Transverse colon (tissue), 4 donors: ENCODE results near the gene ZSCAN26.

Experiments used
- EP300 ChIP-seq: sonication (generic); formaldehyde crosslinking; IDR thresholded peaks from one replicate; pipeline ENCODE4 v1.6.1; 2017; ENCODE audit warnings: antibody characterized with exemption, low read depth
- POLR2A ChIP-seq: fragments of 450-650 bp; IDR thresholded peaks from one replicate; pipeline ENCODE4 v1.6.1; 2016; ENCODE audit warnings: antibody characterized with exemption, mild to moderate bottlenecking, moderate library complexity
- POLR2AphosphoS5 ChIP-seq, 3 donors: sonication (generic); formaldehyde crosslinking; IDR thresholded peaks; one replicate each; pipeline ENCODE4 v1.6.1; 2016; ENCODE audit warnings: antibody characterized with exemption in 3 of 3
- TF ChIP-seq, protein P1 (sequence below), 5 experiments: fragments of 200-600 bp in 3 of 5; fragments of 450-650 bp in 2 of 5; sonication (generic) in 3 of 5; IDR thresholded peaks; 1 replicate in 2 of 5; 2 replicates in 3 of 5; pipeline ENCODE4 v1.5.1; 2016 to 2017; ENCODE audit warnings: antibody characterized with exemption in 5 of 5, inconsistent platforms in 3 of 5, mild to moderate bottlenecking in 2 of 5, moderate library complexity in 1 of 5

GRCh38 chr6:28250747-28251146, 16.2 kb upstream of the ZSCAN26 start:
- TF ChIP-seq, protein P1, sequence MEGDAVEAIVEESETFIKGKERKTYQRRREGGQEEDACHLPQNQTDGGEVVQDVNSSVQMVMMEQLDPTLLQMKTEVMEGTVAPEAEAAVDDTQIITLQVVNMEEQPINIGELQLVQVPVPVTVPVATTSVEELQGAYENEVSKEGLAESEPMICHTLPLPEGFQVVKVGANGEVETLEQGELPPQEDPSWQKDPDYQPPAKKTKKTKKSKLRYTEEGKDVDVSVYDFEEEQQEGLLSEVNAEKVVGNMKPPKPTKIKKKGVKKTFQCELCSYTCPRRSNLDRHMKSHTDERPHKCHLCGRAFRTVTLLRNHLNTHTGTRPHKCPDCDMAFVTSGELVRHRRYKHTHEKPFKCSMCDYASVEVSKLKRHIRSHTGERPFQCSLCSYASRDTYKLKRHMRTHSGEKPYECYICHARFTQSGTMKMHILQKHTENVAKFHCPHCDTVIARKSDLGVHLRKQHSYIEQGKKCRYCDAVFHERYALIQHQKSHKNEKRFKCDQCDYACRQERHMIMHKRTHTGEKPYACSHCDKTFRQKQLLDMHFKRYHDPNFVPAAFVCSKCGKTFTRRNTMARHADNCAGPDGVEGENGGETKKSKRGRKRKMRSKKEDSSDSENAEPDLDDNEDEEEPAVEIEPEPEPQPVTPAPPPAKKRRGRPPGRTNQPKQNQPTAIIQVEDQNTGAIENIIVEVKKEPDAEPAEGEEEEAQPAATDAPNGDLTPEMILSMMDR (IDR thresholded peaks at IDR 0.05): no peak
- TF ChIP-seq POLR2AphosphoS5 (IDR thresholded peaks at IDR 0.05) (no peak), POLR2A (no peak), EP300 (no peak)
